HEK293T (cell line): ENCODE results near the gene SLC9A8.

Source experiments
- ELF4 ChIP-seq: fragments of 450-650 bp; IDR thresholded peaks from 2 replicates; pipeline ENCODE4 v1.6.1; 2017; ENCODE audit warnings: antibody characterized with exemption
- FOXK2 ChIP-seq: fragments of 450-650 bp; IDR thresholded peaks from 2 replicates; pipeline ENCODE4 v1.6.1; 2016; ENCODE audit warnings: mild to moderate bottlenecking
- L3MBTL2 ChIP-seq: fragments of 450-650 bp; conservative IDR thresholded peaks from 2 replicates; pipeline ENCODE4 v1.6.1; 2016; ENCODE audit warnings: mild to moderate bottlenecking
- LEF1 ChIP-seq: fragments of 450-650 bp; IDR thresholded peaks from 2 replicates; pipeline ENCODE4 v1.6.1; 2017; ENCODE audit warnings: mild to moderate bottlenecking, borderline replicate concordance
- SP1 ChIP-seq: fragments of 450-650 bp; IDR thresholded peaks from 2 replicates; pipeline ENCODE4 v1.6.1; 2017
- ZNF384 ChIP-seq: fragments of 450-650 bp; IDR thresholded peaks from 2 replicates; pipeline ENCODE4 v1.6.1; 2016

DNA sequence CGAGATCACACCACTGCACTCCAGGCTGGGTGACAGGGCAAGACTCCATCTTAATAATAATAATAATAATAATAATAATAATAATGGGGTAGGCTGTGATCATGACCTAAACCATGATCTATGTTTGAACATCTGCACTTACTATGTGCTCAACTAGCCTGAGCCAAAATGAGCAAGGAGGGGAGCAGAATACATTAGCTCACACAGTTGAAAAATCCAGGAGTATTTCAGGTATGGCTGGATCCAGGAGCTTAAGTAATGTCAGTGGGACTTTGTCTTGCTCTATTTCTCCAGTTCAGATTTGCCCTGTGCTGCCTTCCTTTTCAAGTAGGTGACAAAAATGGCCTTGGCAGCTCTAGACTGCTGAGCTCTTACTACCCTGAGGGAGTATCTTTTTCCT lies 32.7 kb upstream of the SLC9A8 start:
- no peak for TF ChIP-seq ELF4
- no peak for TF ChIP-seq FOXK2
- TF ChIP-seq ZNF384 = no peak
- TF ChIP-seq SP1 = no peak
- TF ChIP-seq LEF1 = no peak
- no peak for TF ChIP-seq L3MBTL2
